Kidney (tissue), 14 donors: ENCODE data around the gene JAM3. TPM values are rescaled to one million over a fixed set of nuclear protein-coding genes. Genes with fewer than 3 reads are reported as not detected.

ENCODE experiments used
- DNase-seq, 5 donors: peaks; one replicate each; pipeline ENCODE4 v3.0.0-alpha.2; 2013 to 2020
- FAIRE-seq: peaks from 2 replicates; lab custom pipeline; 2012; peaks lifted over from hg19 to GRCh38; lab: Jason Lieb, UNC
- H3K27ac ChIP-seq, 2 donors: one replicate each; pipeline ENCODE4 v1.7.0; 2013; ENCODE audit warnings: low read depth in 2 of 2, low read length in 2 of 2, inconsistent platforms in 1 of 2
- H3K27me3 ChIP-seq: one replicate; pipeline ENCODE4 v1.7.1; 2013; ENCODE audit warnings: low read length, inconsistent platforms; ENCODE audit not compliant: control insufficient read depth, insufficient read depth
- H3K36me3 ChIP-seq, 3 donors: one replicate each; pipeline versions ENCODE4 v1.7.0 to v1.7.1; 2013; ENCODE audit warnings: low read length in 3 of 3, control low read depth in 1 of 3, inconsistent platforms in 1 of 3; ENCODE audit not compliant: insufficient read depth in 3 of 3, control insufficient read depth in 2 of 3
- H3K4me1 ChIP-seq, 3 donors: one replicate each; pipeline versions ENCODE4 v1.7.0 to v1.7.1; 2013; ENCODE audit warnings: low read length in 3 of 3, inconsistent platforms in 1 of 3, low read depth in 1 of 3; ENCODE audit not compliant: control insufficient read depth in 2 of 3, insufficient read depth in 2 of 3
- H3K4me3 ChIP-seq, 3 donors: one replicate each; pipeline versions ENCODE4 v1.7.0 to v1.8.1; 2013; ENCODE audit warnings: low read length in 3 of 3, control low read depth in 1 of 3, inconsistent platforms in 1 of 3
- H3K9ac ChIP-seq, 3 donors: one replicate each; pipeline versions ENCODE4 v1.7.0 to v1.7.1; 2013; ENCODE audit warnings: low read length in 3 of 3, control low read depth in 1 of 3, inconsistent platforms in 1 of 3
- H3K9me3 ChIP-seq, 3 donors: one replicate each; pipeline versions ENCODE4 v1.7.0 to v1.7.1; 2013; ENCODE audit warnings: low read length in 3 of 3, control low read depth in 1 of 3, inconsistent platforms in 1 of 3; ENCODE audit not compliant: control insufficient read depth in 2 of 3, insufficient read depth in 1 of 3
- CTCF ChIP-seq: IDR thresholded peaks from 3 replicates; pipeline ENCODE4 v1.5.1; 2012; ENCODE audit warnings: mild to moderate bottlenecking, moderate library complexity, borderline replicate concordance; ENCODE audit not compliant: insufficient read depth; ENCODE audit errors: extremely low read depth
- intact Hi-C: fragments of 100-400 bp; cut with DNase I; formaldehyde crosslinking; loops from one replicate; pipeline ENCODE4 v1.11.1; 2022
- polyA plus RNA-seq: library from polyadenylated mRNA; stranded (reverse); fragments of 350-450 nt; fragmentation: Illumina TruSeq; extraction: RNeasy Lipid Tissue Mini Kit (QIAGEN cat#74804); gene quantifications from one replicate; pipeline ENCODE4 v1.2.3, GENCODE V29; 2014; ENCODE audit warnings: low read depth, low replicate concordance; ENCODE audit not compliant: insufficient read depth
- total RNA-seq: library from RNA; stranded (reverse); fragmentation: NEBNext Ultra II Directional; extraction: Animal tissue kit (Norgen Biotek cat#: 25700); gene quantifications from one replicate; pipeline ENCODE4 v1.2.1, GENCODE V29; 2021
- donor health status: control.
- donor health status: control.
- donor health status: control.
- donor health status: control.
- donor health status: control.
- donor health status: DM: yes; HTN: yes; CAD: no.
- donor health status: Normal renal cell carcinoma (clear cell type).

JAM3 gene
- total and polyA plus RNA-seq, 2 donors from 2014 or later: 13.3 to 19.5 TPM

GRCh38 chr11:134034496-134035381, 34.1 kb upstream of the JAM3 start:
- H3K27ac ChIP-seq: no peak overlapping the region
- peaks cover 2 to 22% (median 5%) of the 10 kb centered on the region in 3 donors for H3K4me1 ChIP-seq
- no peaks in the 10 kb centered on the region for H3K36me3 ChIP-seq
- no peaks in the 10 kb centered on the region for H3K9me3 ChIP-seq
- no peak for TF ChIP-seq CTCF
- H3K9ac ChIP-seq: peak overlapping the region in 1 of 3 donors; percentile 26
- no peak for FAIRE-seq
- DNase-seq: no peak
- no peak overlapping the region for H3K4me3 ChIP-seq
- intact Hi-C loops: loop anchor here (10.0 kb wide), 1 partner anchor 80 kb away; the partner anchor contains the start of gene IGSF9B
- H3K27me3 ChIP-seq: no peaks in the 10 kb centered on the region

DNA sequence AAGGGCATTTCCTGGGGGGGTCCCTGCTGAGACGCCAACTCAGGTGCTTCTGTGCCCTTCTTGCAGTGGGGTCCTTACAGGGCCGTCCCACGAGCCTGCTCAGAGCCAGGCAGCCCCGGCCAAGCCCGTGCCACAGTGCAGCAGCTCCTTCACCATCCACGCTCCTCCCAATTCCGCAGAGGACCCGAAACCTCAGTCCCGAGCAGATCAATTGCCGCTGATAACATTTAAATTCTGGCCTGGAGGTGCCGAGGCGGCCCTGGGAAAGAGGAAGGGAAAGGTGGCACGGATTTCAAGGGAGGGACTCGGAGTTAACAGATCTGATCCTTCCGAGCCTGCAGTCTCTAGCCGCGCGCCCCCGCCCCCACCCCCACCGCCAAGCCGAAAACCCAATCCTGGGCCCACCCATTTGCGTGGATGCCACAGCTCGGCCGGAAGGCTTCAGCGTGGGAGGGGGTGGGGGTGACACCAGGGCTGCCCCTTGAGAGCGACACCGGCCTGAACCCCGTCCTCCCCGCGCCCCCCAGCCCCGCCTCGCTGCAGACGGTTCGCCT, 32.3 kb upstream of the JAM3 start:
- FAIRE-seq: no peak
- no peaks in the 10 kb centered on the region for H3K27me3 ChIP-seq
- intact Hi-C loops: loop anchor here (10.0 kb wide), 1 partner anchor 82 kb away; the partner anchor contains the start of gene IGSF9B
- no peaks in the 10 kb centered on the region for H3K9me3 ChIP-seq
- peak overlapping the region; percentile 43 to 80 (median 73) for H3K4me3 ChIP-seq
- no peaks in the 10 kb centered on the region for H3K36me3 ChIP-seq
- H3K27ac ChIP-seq: peak overlapping the region; percentile 80 to 89
- peak overlapping the region in 2 of 3 donors; percentile 3 to 77 for H3K9ac ChIP-seq
- TF ChIP-seq CTCF: no peak
- H3K4me1 ChIP-seq: peaks cover 5 to 22% (median 5%) of the 10 kb centered on the region in 3 donors
- peak in 3 of 5 donors; percentile 39 to 88 (median 51) for DNase-seq

DNA sequence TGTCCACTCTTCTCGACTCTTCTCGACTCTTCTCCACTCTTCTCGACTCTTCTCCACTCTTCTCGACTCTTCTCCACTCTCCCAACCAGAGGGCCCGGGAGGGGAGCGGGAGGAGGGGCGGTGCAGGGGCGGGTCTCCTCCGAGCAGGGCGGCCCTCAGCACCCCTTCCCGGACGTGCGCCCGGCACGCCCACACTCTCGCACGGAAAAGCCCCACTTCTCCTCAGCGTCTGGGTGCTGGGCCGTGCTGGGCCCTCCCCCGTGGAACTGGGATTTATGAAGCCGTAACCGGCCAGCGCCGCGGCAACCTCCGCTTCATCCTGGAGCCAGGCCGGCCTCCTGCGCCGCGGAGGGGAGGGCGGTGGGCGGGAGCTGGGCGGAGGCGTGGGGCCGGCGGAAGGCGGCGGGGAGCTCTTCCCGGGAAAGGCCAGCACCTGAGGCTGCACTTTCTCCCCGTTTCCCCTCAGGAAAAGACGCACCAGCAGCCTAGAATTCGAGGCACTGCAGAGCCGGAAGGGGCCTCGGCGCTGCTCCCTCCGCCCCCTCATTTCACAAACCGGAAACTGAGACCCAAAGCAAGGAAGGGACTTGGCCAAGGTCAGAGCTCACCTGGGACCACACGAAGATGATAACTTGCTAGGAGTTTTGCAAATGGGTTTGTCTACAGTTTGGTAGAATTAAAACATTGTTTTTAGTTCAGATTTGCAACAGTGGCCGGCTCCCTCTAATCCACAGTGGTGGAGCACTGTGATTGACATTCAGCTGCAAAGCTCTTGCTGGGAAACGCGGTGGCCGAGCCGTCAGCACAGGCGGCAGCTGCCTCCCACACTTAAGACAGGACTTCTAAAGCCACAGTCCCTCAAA, 31.6 kb upstream of the JAM3 start:
- peaks cover 5 to 22% (median 5%) of the 10 kb centered on the region in 3 donors for H3K4me1 ChIP-seq
- FAIRE-seq: no peak

More for the DNA sequence above, 31.6 kb upstream of the JAM3 start:
- peak overlapping the region; percentile 80 to 89 for H3K27ac ChIP-seq
- H3K27me3 ChIP-seq: no peaks in the 10 kb centered on the region
- no peak for TF ChIP-seq CTCF
- H3K4me3 ChIP-seq: peak overlapping the region; percentile 70 to 80 (median 73)
- no peaks in the 10 kb centered on the region for H3K36me3 ChIP-seq
- H3K9ac ChIP-seq: peak overlapping the region; percentile 49 to 89 (median 77)
- no peaks in the 10 kb centered on the region for H3K9me3 ChIP-seq
- intact Hi-C loops: loop anchor here (10.0 kb wide), 1 partner anchor 82 kb away; the partner anchor contains the start of gene IGSF9B
- peak in 4 of 5 donors; percentile 79 to 92 (median 88) for DNase-seq
